Suprapubic skin (tissue), 4 donors: Measurements from ENCODE around the gene PSG6. TPM values are rescaled to one million over a fixed set of nuclear protein-coding genes. Genes with fewer than 3 reads are reported as not detected.
A peak's percentile ranks its signal among the peaks of the same experiment; 100 is the strongest.
"Not testable (repeated sequence)": the region's sequence is repeated elsewhere in the genome, so short reads cannot be mapped to it uniquely, and the experiment has no call there.

Experiments
- DNase-seq, 2 donors: peaks; one replicate each; pipeline ENCODE4 v3.0.0-alpha.2; 2019; ENCODE audit warnings: low spot score in 2 of 2
- H3K27ac ChIP-seq: fragments of 200-600 bp; sonication (generic); one replicate; pipeline ENCODE4 v1.5.1; 2019
- H3K27me3 ChIP-seq: fragments of 200-600 bp; sonication (generic); one replicate; pipeline ENCODE4 v1.5.1; 2019
- H3K36me3 ChIP-seq: fragments of 200-600 bp; sonication (generic); one replicate; pipeline ENCODE4 v1.5.1; 2019
- H3K4me1 ChIP-seq: fragments of 200-600 bp; sonication (generic); one replicate; pipeline ENCODE4 v1.5.1; 2019
- H3K4me3 ChIP-seq: fragments of 200-600 bp; sonication (generic); one replicate; pipeline ENCODE4 v1.5.1; 2019; ENCODE audit warnings: mild to moderate bottlenecking
- H3K9me3 ChIP-seq: fragments of 200-600 bp; sonication (generic); one replicate; pipeline ENCODE4 v1.5.1; 2019
- EP300 ChIP-seq: sonication (generic); formaldehyde crosslinking; IDR thresholded peaks from one replicate; pipeline ENCODE4 v1.6.1; 2017; ENCODE audit warnings: antibody characterized with exemption
- POLR2A ChIP-seq, 2 donors: fragments of 450-650 bp; IDR thresholded peaks; one replicate each; pipeline ENCODE4 v1.6.1; 2017; ENCODE audit warnings: antibody characterized with exemption in 2 of 2, mild to moderate bottlenecking in 2 of 2, moderate library complexity in 2 of 2
- POLR2AphosphoS5 ChIP-seq, 3 donors: sonication (generic); formaldehyde crosslinking; IDR thresholded peaks; one replicate each; pipeline ENCODE4 v1.6.1; 2017; ENCODE audit warnings: antibody characterized with exemption in 3 of 3
- WGBS: methylation state at CpG from one replicate; pipeline ENCODE4 v1.1.5; 2018; 5-methylcytosine and 5-hydroxymethylcytosine counted together
- total RNA-seq, 4 donors: library from RNA; depleted of rRNA; stranded (reverse); fragments of >200 nt; gene quantifications; one replicate each; pipeline ENCODE4 v1.1.0, GENCODE V29; 2016
- TF ChIP-seq, protein P1 (sequence below), 2 donors: fragments of 200-600 bp in 1 of 2; fragments of 450-650 bp in 1 of 2; sonication (generic) in 1 of 2; IDR thresholded peaks; one replicate each; pipeline ENCODE4 v1.5.1; 2016 to 2019; ENCODE audit warnings: antibody characterized with exemption in 2 of 2, mild to moderate bottlenecking in 1 of 2, moderate library complexity in 1 of 2

The PSG6 gene
- total RNA-seq, 4 donors from 2014 or later, result not detected

DNA sequence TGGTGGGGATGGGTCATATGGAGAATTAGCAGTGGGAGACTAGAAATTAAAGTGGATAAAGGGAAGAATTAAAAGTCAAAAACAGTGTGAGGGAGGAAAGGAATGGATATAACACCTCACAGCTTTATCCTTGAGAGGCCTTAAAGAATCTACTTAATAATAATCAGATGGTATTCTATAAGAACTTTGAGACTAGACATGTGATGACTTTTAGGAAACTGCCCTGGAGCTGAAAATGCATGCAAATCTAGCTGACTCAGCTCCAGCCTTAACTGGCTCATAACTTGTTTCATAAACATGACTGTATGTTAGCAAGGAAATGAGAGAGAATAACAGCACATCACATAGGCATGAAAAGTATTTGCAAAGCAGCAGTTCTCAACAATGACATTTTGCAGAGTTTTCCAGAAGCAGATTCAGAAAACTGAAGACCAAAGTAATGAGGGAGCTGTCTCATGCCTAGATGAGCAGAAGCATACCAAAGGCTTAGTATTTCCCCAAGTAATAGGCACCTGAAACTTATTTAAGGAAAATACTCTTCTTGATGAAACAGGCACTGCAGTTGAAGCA is 29.7 kb downstream of the PSG6 start:
- H3K27me3 ChIP-seq, H3K4me1 ChIP-seq, H3K27ac ChIP-seq, DNase-seq, H3K9me3 ChIP-seq, H3K4me3 ChIP-seq, H3K36me3 ChIP-seq: not testable (repeated sequence)

DNA sequence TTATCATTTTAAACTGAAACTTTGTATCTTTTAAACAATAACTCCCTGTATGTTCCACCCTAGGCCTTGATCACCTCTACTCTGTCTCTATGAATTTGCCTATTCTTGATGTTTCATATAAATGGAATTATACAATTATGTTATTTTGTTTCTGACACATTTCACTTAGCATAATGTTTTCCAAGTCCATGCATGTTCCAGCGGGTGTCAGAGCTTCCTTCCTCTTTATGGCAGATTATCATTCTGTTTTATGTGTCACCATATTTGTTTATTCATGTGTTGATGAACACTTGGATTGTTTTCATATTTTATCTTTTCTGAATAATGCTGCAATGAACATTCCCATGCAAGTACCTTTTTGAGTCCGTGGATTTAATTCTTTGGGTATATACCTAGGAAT is 35.0 kb downstream of the PSG6 start:
- not testable (repeated sequence) for H3K9me3 ChIP-seq, H3K27ac ChIP-seq, DNase-seq, H3K36me3 ChIP-seq, H3K4me3 ChIP-seq, H3K4me1 ChIP-seq, H3K27me3 ChIP-seq
- 60% methylated on average over 2 of the region's 2 CpGs for WGBS

DNA sequence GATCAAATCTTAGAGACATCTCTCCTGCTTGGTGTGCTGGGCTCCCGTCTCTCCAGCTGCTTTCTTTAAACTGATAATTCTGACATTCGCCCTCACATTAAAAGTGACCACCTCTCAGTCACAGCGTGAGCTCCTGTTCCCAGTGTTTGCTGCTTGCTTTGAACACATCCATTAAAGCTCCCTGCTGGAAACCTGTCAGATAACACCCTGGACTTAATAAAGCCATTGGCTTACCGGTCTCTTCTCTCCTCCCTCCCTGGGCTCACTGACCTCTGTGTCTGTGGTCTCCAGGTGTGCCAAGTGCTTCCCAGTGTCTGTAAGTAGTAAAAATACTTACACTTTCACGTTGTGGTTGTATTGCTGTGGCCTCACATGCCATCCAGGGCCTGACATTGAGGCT is 35.7 kb downstream of the PSG6 start:
- H3K4me1 ChIP-seq, H3K36me3 ChIP-seq, H3K4me3 ChIP-seq, H3K27me3 ChIP-seq, H3K9me3 ChIP-seq, H3K27ac ChIP-seq: not testable (repeated sequence)
- DNase-seq, result peak in 1 of 2 donors; percentile 53
- WGBS, result 84% methylated on average over 5 of the region's 5 CpGs

DNA sequence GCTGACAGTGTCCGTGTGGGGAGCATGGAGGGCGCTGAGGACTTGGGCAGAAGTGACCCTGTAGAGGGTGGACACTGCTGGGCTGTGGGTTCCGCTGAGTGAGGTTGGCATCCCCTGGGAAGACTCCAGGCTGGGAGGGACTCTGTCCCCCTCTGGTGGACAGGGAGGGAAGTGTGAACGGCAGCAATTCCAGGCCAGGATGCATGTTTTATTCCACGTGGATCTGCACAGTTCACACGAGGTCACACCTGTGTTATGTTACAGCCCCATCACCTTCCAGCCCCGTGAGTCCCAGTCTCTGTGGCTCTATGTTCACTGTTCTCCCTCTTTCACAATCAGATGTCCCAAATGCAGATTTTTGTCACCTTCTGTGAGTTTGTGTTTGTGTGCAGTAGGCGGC is 36.4 kb downstream of the PSG6 start:
- not testable (repeated sequence) for H3K36me3 ChIP-seq, H3K9me3 ChIP-seq, DNase-seq, H3K4me1 ChIP-seq, H3K27me3 ChIP-seq, H3K4me3 ChIP-seq, H3K27ac ChIP-seq
- WGBS, result 67% methylated on average over 7 of the region's 8 CpGs

DNA sequence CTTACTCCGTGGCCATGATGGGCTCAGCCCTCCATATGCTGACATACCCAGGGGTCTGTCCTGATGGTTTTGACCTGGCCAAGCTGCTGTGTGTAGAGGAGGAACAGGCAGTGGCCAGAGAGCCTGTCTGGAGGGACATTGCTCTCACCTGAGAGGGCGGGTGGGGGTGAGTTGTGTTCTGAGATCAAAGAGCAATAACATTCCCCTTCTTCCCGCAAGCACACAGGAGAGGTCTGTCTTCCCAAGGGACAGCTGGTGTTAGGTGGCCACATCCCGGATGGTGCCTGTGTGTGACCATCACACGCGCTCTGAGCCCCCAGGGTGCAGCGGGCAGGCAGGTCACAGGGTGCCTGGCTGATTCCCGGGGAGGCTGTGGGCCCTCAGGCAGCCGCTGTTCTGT is 37.1 kb downstream of the PSG6 start:
- H3K9me3 ChIP-seq, H3K27me3 ChIP-seq, H3K4me3 ChIP-seq, H3K36me3 ChIP-seq, H3K27ac ChIP-seq, H3K4me1 ChIP-seq: not testable (repeated sequence)
- WGBS, result 86% methylated on average over 3 of the region's 9 CpGs
- DNase-seq, result peak in 1 of 2 donors; percentile 72

DNA sequence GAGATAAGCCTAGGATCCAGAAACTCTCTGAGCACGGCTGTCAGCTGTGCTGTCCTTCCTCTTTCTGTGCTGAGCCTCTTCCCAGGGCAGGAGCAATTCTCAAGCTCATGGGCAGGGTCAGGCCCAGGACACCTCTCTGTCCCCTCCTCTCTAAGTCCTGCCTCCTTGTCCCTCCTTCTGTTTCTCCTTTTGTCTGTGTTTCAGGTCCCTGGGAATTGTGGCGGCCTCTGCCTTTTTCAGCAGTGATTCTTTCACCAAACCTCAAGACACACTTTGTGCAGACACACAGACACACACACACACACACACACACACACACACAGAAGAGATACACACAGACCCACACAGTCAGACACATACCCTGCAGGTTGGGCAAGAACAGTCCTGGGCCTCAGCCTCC is 38.1 kb downstream of the PSG6 start, which contains the start of gene PSG1:
PSG1 (minus strand) TSS at position 101 of the 400 bp plus-strand sequence. CDS start 132 bp downstream, outside the sequence.
- no peak within 1 kb of the TSS for H3K4me3 ChIP-seq
- 77% methylated on average over 2 of the region's 2 CpGs for WGBS
- DNase-seq, result no peak
- no peaks in the 10 kb centered on the region for H3K27me3 ChIP-seq
- TF ChIP-seq, protein P1, sequence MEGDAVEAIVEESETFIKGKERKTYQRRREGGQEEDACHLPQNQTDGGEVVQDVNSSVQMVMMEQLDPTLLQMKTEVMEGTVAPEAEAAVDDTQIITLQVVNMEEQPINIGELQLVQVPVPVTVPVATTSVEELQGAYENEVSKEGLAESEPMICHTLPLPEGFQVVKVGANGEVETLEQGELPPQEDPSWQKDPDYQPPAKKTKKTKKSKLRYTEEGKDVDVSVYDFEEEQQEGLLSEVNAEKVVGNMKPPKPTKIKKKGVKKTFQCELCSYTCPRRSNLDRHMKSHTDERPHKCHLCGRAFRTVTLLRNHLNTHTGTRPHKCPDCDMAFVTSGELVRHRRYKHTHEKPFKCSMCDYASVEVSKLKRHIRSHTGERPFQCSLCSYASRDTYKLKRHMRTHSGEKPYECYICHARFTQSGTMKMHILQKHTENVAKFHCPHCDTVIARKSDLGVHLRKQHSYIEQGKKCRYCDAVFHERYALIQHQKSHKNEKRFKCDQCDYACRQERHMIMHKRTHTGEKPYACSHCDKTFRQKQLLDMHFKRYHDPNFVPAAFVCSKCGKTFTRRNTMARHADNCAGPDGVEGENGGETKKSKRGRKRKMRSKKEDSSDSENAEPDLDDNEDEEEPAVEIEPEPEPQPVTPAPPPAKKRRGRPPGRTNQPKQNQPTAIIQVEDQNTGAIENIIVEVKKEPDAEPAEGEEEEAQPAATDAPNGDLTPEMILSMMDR (IDR thresholded peaks at IDR 0.05), result no peak
- no peak for TF ChIP-seq POLR2AphosphoS5 (IDR thresholded peaks at IDR 0.05)
- TF ChIP-seq POLR2A (IDR thresholded peaks at IDR 0.05), result no peak
- no peak for TF ChIP-seq EP300
- no peaks in the 10 kb centered on the region for H3K36me3 ChIP-seq
- H3K9me3 ChIP-seq, result no peaks in the 10 kb centered on the region
- peaks cover 6% of the 10 kb centered on the region for H3K4me1 ChIP-seq
- no peak within 1 kb of the TSS for H3K27ac ChIP-seq

DNA sequence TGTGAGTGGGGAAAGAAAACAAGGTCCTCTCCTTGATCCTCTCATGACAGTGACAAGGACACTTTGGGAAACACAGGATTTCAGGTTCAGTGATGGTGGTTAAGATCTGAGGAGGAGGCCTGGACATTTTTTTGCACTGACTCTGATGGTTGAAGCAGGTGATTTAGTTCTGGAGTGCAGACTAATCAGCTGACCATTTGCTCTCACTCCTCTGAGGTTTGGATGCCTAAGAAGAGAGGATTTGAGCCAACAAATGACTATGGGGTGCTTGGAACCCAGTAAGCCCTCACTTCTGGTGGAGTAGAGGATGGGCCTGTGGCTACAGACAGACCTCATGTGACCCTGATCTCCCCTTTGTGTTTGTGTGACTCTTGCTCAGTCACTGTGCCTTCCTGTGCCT is 41.1 kb downstream of the PSG6 start:
- DNase-seq, H3K27ac ChIP-seq, H3K4me3 ChIP-seq: not testable (repeated sequence)

DNA sequence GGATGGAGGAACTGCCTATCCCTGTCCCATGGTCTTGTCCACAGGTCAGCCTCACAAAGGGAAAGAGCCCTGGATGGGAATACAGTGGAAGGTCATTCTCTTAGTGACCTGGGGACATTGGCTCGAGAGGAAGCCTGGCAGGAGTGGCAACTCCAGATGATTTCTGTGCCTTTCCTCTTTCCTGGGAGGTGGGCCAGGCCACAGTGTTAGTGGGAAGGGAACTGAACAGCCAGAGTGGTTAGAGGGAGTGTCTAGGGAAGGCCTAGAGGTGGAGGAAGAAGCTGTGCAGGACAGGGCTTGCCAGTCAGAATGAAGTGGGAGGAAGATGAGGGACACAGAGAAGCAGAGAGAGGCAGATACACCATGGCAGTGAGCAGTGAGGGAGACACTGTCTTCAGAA is 41.8 kb downstream of the PSG6 start:
- WGBS, result 36% methylated on average over 1 of the region's 1 CpG
- not testable (repeated sequence) for H3K27ac ChIP-seq, H3K27me3 ChIP-seq, H3K4me3 ChIP-seq, H3K9me3 ChIP-seq, H3K36me3 ChIP-seq, DNase-seq, H3K4me1 ChIP-seq

More for the DNA sequence above, 41.1 kb downstream of the PSG6 start:
- not testable (repeated sequence) for H3K4me1 ChIP-seq, H3K27me3 ChIP-seq, H3K9me3 ChIP-seq, H3K36me3 ChIP-seq

DNA sequence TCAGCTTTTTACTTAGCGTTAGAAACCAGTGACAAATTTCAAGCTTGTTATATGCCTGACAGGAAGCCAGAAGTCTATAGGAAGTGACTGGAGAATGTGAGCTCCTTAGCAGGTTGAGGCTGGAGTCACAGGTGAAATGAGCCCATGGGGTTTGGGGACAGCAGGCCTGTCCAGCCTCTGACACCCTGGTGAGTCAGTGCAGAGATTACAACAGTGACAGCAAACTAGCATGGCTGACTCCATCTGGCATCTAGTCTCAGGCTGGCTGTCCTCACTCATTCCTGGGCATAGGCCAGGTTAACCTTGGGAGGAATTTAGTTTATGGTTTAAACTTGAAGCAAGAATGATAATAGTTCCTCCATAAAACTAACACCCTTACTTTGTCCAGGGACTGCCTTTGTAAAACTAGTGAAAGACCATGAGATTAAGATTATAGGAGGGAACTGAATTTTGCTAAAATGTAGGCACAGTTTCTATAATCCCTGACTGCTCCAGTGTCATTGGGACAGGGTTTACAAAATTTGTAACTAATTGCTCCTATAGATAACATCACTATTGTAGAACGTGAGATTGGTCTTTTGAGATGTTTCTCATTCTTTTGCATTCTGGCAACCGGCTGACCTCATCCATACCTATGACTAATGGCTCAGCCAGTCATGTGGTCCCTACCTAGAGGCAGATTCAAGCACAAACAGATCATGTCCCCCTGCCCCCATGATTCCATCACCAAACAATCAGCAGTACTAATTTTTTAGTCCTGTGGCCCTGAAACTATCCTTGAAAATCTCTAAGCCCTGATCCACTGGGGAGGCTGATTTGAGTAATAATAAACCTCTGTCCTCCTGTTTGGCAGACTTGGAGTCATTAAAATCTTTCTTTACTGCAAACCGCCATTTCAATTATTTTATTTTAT is 42.5 kb downstream of the PSG6 start:
- WGBS, result 65% methylated on average over 4 of the region's 4 CpGs

DNA sequence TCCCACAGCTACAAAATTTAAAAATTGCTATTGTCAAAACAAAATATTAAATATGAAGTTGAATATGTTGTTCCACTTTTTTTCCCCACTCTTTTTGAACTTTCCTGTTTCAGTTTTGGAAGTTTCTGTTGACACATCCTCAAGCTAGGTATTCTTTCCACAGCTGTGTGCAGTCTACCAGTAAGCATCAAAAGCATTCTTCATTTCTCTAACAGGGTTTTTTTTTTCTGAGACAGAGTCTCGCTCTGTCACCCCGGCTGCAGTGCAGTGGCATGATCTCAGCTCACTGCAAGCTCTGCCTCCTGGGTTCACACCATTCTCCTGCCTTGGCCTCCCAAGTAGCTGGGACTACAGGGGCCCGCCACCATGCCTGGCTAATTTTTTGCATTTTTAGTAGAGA is 43.6 kb downstream of the PSG6 start:
- not testable (repeated sequence) for H3K4me3 ChIP-seq, H3K27ac ChIP-seq, H3K9me3 ChIP-seq, H3K4me1 ChIP-seq, H3K27me3 ChIP-seq, DNase-seq, H3K36me3 ChIP-seq
- WGBS, result 69% methylated on average over 3 of the region's 3 CpGs

More for the DNA sequence above, 42.5 kb downstream of the PSG6 start:
- not testable (repeated sequence) for H3K4me1 ChIP-seq, H3K36me3 ChIP-seq, H3K9me3 ChIP-seq, H3K27ac ChIP-seq, H3K4me3 ChIP-seq, H3K27me3 ChIP-seq, DNase-seq
